ENCODE data around the gene SEMA7A.

DNA sequence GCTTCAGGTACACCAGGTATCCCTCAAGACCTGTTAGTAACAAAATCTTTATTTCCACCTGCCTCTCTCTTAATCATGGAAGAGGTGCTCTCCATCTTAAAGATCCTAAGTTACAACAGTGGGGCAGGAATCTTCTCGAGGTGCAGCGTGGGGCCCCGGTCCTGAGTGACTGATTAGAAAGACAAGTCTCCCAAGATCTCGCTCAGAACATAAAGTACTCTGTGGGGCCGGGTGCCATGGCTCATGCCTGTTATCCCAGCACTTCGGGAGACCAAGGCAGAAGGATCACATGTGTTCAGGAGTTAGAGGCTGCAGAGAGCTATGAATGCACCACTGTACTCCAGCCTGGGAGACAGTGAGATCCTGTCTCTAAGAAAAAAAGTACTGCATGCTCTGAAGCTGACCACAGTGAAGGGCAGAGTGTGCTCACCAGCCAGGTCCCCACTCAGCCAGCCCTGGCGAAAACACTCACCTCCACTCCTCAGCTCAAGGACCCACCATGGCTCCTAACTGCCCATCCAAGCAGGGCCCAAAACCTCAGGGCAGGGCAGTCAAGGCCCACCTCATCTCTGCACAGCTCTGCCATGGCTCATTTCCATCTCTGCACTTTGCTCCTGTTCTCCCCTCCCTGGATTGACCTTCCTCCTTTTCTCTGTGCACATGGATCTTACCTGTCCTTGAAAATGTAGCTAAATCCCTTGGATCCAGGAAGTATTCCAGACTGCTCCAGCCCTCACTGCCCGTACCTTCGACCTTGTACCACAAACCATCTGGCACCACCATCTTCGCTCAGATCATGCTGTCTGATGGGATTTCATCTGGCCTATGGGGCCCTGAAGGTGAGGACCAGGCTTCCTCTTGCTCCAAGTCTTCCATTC, 7.1 kb downstream of the SEMA7A start:
- TF ChIP-seq CTCF (conservative IDR thresholded peaks at IDR 0.05; ENCODE audit: low read depth, low read length) (no peak), EZH2 (IDR thresholded peaks at IDR 0.05; ENCODE audit: low read length, unreplicated experiment) (no peak)
